Upper lobe of left lung (tissue), 6 donors: ENCODE results near the gene ANXA10. TPM values are rescaled to one million over a fixed set of nuclear protein-coding genes. Genes with fewer than 3 reads are reported as not detected.
A peak's percentile ranks its signal among the peaks of the same experiment; 100 is the strongest.
"Not testable (repeated sequence)": the region's sequence is repeated elsewhere in the genome, so short reads cannot be mapped to it uniquely, and the experiment has no call there.

Source experiments
- ATAC-seq, 2 donors: fragments of 200-7000 bp; cut with Tn5 transposase; one replicate each; pipeline ENCODE4 v1.9.1; 2022; ENCODE audit warnings: mild to moderate bottlenecking in 2 of 2, moderate library complexity in 2 of 2; ENCODE audit not compliant: low FRiP score in 2 of 2
- DNase-seq, 2 donors: peaks; one replicate each; pipeline ENCODE4 v3.0.0-alpha.2; 2019 to 2020
- H3K27ac ChIP-seq, 4 donors: fragments of 200-600 bp; sonication (generic); one replicate each; pipeline ENCODE4 v1.5.1; 2016 to 2019
- H3K27me3 ChIP-seq, 4 donors: fragments of 200-600 bp; sonication (generic); one replicate each; pipeline ENCODE4 v1.5.1; 2017 to 2019
- H3K36me3 ChIP-seq, 4 donors: fragments of 200-600 bp; sonication (generic); one replicate each; pipeline ENCODE4 v1.5.1; 2016 to 2019
- H3K4me1 ChIP-seq, 4 donors: fragments of 200-600 bp; sonication (generic); one replicate each; pipeline ENCODE4 v1.5.1; 2018 to 2019
- H3K4me3 ChIP-seq, 4 donors: fragments of 200-600 bp; sonication (generic); one replicate each; pipeline ENCODE4 v1.5.1; 2017 to 2019; ENCODE audit warnings: mild to moderate bottlenecking in 2 of 4, moderate library complexity in 1 of 4
- H3K9me3 ChIP-seq, 4 donors: fragments of 200-600 bp; sonication (generic); one replicate each; pipeline ENCODE4 v1.5.1; 2018 to 2019
- CTCF ChIP-seq, 6 experiments: fragments of 450-650 bp in 4 of 6; fragments of 200-600 bp in 2 of 6; sonication (generic) in 2 of 6; IDR thresholded peaks; one replicate each; pipeline ENCODE4 v1.5.1; 2016 to 2019; ENCODE audit warnings: antibody characterized with exemption in 6 of 6
- EP300 ChIP-seq, 4 donors: sonication (generic); formaldehyde crosslinking; IDR thresholded peaks; one replicate each; pipeline ENCODE4 v1.5.1; 2017; ENCODE audit warnings: antibody characterized with exemption in 4 of 4, control low read depth in 2 of 4
- POLR2A ChIP-seq, 4 donors: fragments of 450-650 bp; IDR thresholded peaks; one replicate each; pipeline ENCODE4 v1.5.1; 2016 to 2017; ENCODE audit warnings: antibody characterized with exemption in 4 of 4, mild to moderate bottlenecking in 2 of 4
- POLR2AphosphoS5 ChIP-seq, 2 donors: sonication (generic); formaldehyde crosslinking; IDR thresholded peaks; one replicate each; pipeline ENCODE4 v1.5.1; 2017; ENCODE audit warnings: antibody characterized with exemption in 2 of 2
- WGBS, 2 donors: methylation state at CpG; one replicate each; pipeline ENCODE4 v1.1.5; 2017 to 2018; 5-methylcytosine and 5-hydroxymethylcytosine counted together
- total RNA-seq, 6 donors: library from RNA; depleted of rRNA in 4 of 6; stranded (reverse); fragments of >200 nt in 4 of 6; gene quantifications; one replicate each; pipeline versions ENCODE4 v1.1.0 to v1.2.1, GENCODE V29; 2016 to 2021
- donor health status: DM: no; HTN: no; CAD: no; lungs with moderate emphysema.
- donor health status: DM: no; HTN: yes; CAD: no; lungs with severe emphysema.

The ANXA10 gene
- total RNA-seq, 6 donors from 2014 or later = not detected

- H3K9me3 ChIP-seq = no peaks in the 10 kb centered on the region
- 69 to 72% methylated on average over 3 of the region's 3 CpGs for WGBS, 2 donors
- ATAC-seq (no peak), DNase-seq (no peak)
- peaks cover 0 to 17% (median 6%) of the 10 kb centered on the region in 4 donors for H3K36me3 ChIP-seq
- H3K27me3 ChIP-seq = no peaks in the 10 kb centered on the region
- TF ChIP-seq CTCF (IDR thresholded peaks at IDR 0.05) (no peak), EP300 (IDR thresholded peaks at IDR 0.05) (no peak), POLR2A (IDR thresholded peaks at IDR 0.05) (no peak), POLR2AphosphoS5 (IDR thresholded peaks at IDR 0.05) (no peak)
- no peak overlapping the region for H3K4me3 ChIP-seq
- no peaks in the 10 kb centered on the region for H3K4me1 ChIP-seq
- no peak overlapping the region for H3K27ac ChIP-seq
Observed at GRCh38 chr4:168212656-168213055, 120.3 kb downstream of the ANXA10 start.

- H3K4me3 ChIP-seq, H3K27ac ChIP-seq, H3K4me1 ChIP-seq: not testable (repeated sequence)
Observed at GRCh38 chr4:168213511-168213910, 121.2 kb downstream of the ANXA10 start.

DNA sequence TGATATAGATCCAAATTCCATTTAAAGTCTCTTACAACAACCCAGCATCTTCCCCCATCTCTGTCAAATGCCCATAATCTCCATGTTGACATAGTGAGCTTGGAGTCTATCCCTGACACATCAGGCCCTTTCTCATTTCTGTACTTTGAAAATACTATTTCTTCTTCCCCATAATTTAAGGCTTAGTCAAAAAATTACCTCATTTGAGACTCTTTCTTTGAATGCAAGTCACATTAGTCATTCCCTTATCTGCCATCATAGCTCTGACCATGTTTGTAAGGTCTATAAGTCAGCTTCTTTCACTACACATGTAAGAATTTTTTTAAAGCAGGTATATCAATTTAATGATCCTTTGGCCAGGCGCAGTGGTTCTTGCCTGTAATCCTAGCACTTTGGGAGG, 126.3 kb downstream of the ANXA10 start:
- no peak overlapping the region for H3K4me3 ChIP-seq
- 100% methylated on average over 1 of the region's 1 CpG for whole genome bisulfite sequencing, 2 donors
- H3K27me3 ChIP-seq = no peaks in the 10 kb centered on the region
- DNase-seq (no peak), ATAC-seq (no peak)
- H3K9me3 ChIP-seq = no peaks in the 10 kb centered on the region
- no peak for TF ChIP-seq POLR2AphosphoS5 (IDR thresholded peaks at IDR 0.05)
- TF ChIP-seq POLR2A (IDR thresholded peaks at IDR 0.05) = no peak
- TF ChIP-seq CTCF (IDR thresholded peaks at IDR 0.05) = no peak
- no peak for TF ChIP-seq EP300 (IDR thresholded peaks at IDR 0.05)
- H3K27ac ChIP-seq = no peak overlapping the region
- peaks cover 0 to 40% (median 12%) of the 10 kb centered on the region in 4 donors for H3K36me3 ChIP-seq
- H3K4me1 ChIP-seq = peaks cover 0 to 8% (median 0%) of the 10 kb centered on the region in 4 donors

More at GRCh38 chr4:168213511-168213910, 121.2 kb downstream of the ANXA10 start:
- not testable (repeated sequence) for H3K27me3 ChIP-seq, H3K9me3 ChIP-seq, DNase-seq, ATAC-seq
- H3K36me3 ChIP-seq = peaks cover 0 to 22% (median 7%) of the 10 kb centered on the region in 4 donors

GRCh38 chr4:168220893-168221292, 128.6 kb downstream of the ANXA10 start:
- H3K27me3 ChIP-seq = no peaks in the 10 kb centered on the region
- H3K9me3 ChIP-seq = no peaks in the 10 kb centered on the region
- peak overlapping the region in 1 of 4 donors; percentile 2 for H3K27ac ChIP-seq
- no peak for ATAC-seq
- no peak for DNase-seq
- H3K4me1 ChIP-seq = peaks cover 0 to 8% (median 0%) of the 10 kb centered on the region in 4 donors
- no peak overlapping the region for H3K4me3 ChIP-seq
- H3K36me3 ChIP-seq = peaks cover 0 to 44% (median 12%) of the 10 kb centered on the region in 4 donors
- TF ChIP-seq POLR2A (IDR thresholded peaks at IDR 0.05) (no peak), EP300 (IDR thresholded peaks at IDR 0.05) (no peak), CTCF (IDR thresholded peaks at IDR 0.05) (no peak), POLR2AphosphoS5 (IDR thresholded peaks at IDR 0.05) (no peak)

GRCh38 chr4:168221301-168221700, 129.0 kb downstream of the ANXA10 start:
- peak in 1 of 2 donors; percentile 10 for ATAC-seq
- H3K27ac ChIP-seq = peak overlapping the region in 1 of 4 donors; percentile 2
- no peak overlapping the region for H3K4me3 ChIP-seq
- 14 to 19% methylated on average over 2 of the region's 2 CpGs for WGBS, 2 donors
- TF ChIP-seq EP300 (IDR thresholded peaks at IDR 0.05) = no peak
- no peak for TF ChIP-seq POLR2AphosphoS5 (IDR thresholded peaks at IDR 0.05)
- TF ChIP-seq POLR2A (IDR thresholded peaks at IDR 0.05) = no peak
- no peak for TF ChIP-seq CTCF (IDR thresholded peaks at IDR 0.05)
- H3K4me1 ChIP-seq = peaks cover 0 to 8% (median 0%) of the 10 kb centered on the region in 4 donors
- H3K9me3 ChIP-seq = no peaks in the 10 kb centered on the region
- H3K27me3 ChIP-seq = no peaks in the 10 kb centered on the region
- H3K36me3 ChIP-seq = peaks cover 0 to 45% (median 12%) of the 10 kb centered on the region in 4 donors
- no peak for DNase-seq

Other genes starting within 250 kb of the ANXA10 start
- 10 to 100 TPM; 15.7 to 37.5 (median 22.1) TPM for gene DDX60, start 226.2 kb downstream of the ANXA10 start, total RNA-seq